GM23338 (cell line): ENCODE data around the gene NCOA6. TPM values are rescaled to one million over a fixed set of nuclear protein-coding genes. Genes with fewer than 3 reads are reported as not detected.

Experiments
- CREB1 ChIP-seq: fragments of 250-450 bp; sonication (Bioruptor Pico); IDR thresholded peaks from 2 replicates; pipeline ENCODE4 v1.5.0; 2020; ENCODE audit warnings: low read depth, mild to moderate bottlenecking, moderate library complexity
- CTCF ChIP-seq, 2 experiments: fragments of 200-600 bp in 1 of 2; sonication (generic) in 1 of 2; conservative IDR thresholded peaks; 2 replicates each; pipeline versions ENCODE4 v1.5.1 to v1.6.1; 2016 to 2017; ENCODE audit warnings: antibody characterized with exemption in 2 of 2, low read depth in 2 of 2, mild to moderate bottlenecking in 2 of 2, moderate library complexity in 1 of 2
- EZH2 ChIP-seq: fragments of 200-600 bp; sonication (generic); IDR thresholded peaks from one replicate; pipeline ENCODE4 v1.8.0; 2017; ENCODE audit warnings: antibody characterized with exemption, mild to moderate bottlenecking, low read depth; ENCODE audit not compliant: unreplicated experiment
- EZH2phosphoT487 ChIP-seq: fragments of 200-600 bp; sonication (generic); IDR thresholded peaks from one replicate; pipeline ENCODE4 v1.8.1; 2018; ENCODE audit warnings: antibody characterized with exemption; ENCODE audit not compliant: unreplicated experiment
- NANOG ChIP-seq: IDR thresholded peaks from 2 replicates; pipeline ENCODE4 v1.6.1; 2016; ENCODE audit warnings: antibody characterized with exemption, borderline replicate concordance
- POLR2AphosphoS5 ChIP-seq: IDR thresholded peaks from 2 replicates; pipeline ENCODE4 v1.6.1; 2016; ENCODE audit warnings: antibody characterized with exemption, low read depth
- REST ChIP-seq: IDR thresholded peaks from one replicate; pipeline ENCODE4 v1.6.1; 2018; ENCODE audit warnings: antibody characterized with exemption; ENCODE audit not compliant: unreplicated experiment
- ZNF462 ChIP-seq: fragments of 250-450 bp; sonication (Bioruptor Pico); IDR thresholded peaks from 2 replicates; pipeline ENCODE4 v1.5.0; 2020; ENCODE audit warnings: mild to moderate bottlenecking, moderate library complexity
- polyA plus RNA-seq: library from polyadenylated mRNA; unstranded; fragments of >200 nt; fragmentation: Nextera tagmentation; extraction: Ambion mirVana; gene quantifications from 2 replicates; pipeline ENCODE4 v1.2.1, GENCODE V29; 2016
- total RNA-seq: library from RNA; depleted of rRNA; stranded (reverse); fragments of >200 nt; shearing (Covaris generic); gene quantifications from 2 replicates; pipeline ENCODE4 v1.2.3, GENCODE V29; 2014

Gene NCOA6
- total and polyA plus RNA-seq, 2 experiments from 2014 or later: 10.6 to 17.4 TPM

GRCh38 chr20:34701405-34702085 lies 123.9 kb downstream of the NCOA6 start (continued):
- TF ChIP-seq ZNF462 (no peak), CREB1 (CRISPR knock-in tag) (no peak), CTCF (conservative IDR thresholded peaks at IDR 0.05; ENCODE audit: low read depth in 2 of 2) (no peak), NANOG (no peak), EZH2 (no peak), REST (no peak), EZH2phosphoT487 (no peak), POLR2AphosphoS5 (no peak)
